Stimulated activated CD8-positive, alpha-beta memory T cell treated with anti-CD3 and anti-CD28 coated beads, Interleukin-15, amount 100 ng/mL, for 48 hours (primary cell): Measurements from ENCODE around the gene IQGAP2.

Experiments used
- DNase-seq, 2 donors: peaks; one replicate each; pipeline ENCODE4 v3.0.0-alpha.2; 2020; ENCODE audit warnings: low read depth in 2 of 2

Gene IQGAP2

GRCh38 chr5:76451031-76451701 lies 48.1 kb downstream of the IQGAP2 start:
- DNase-seq = no peak

DNA sequence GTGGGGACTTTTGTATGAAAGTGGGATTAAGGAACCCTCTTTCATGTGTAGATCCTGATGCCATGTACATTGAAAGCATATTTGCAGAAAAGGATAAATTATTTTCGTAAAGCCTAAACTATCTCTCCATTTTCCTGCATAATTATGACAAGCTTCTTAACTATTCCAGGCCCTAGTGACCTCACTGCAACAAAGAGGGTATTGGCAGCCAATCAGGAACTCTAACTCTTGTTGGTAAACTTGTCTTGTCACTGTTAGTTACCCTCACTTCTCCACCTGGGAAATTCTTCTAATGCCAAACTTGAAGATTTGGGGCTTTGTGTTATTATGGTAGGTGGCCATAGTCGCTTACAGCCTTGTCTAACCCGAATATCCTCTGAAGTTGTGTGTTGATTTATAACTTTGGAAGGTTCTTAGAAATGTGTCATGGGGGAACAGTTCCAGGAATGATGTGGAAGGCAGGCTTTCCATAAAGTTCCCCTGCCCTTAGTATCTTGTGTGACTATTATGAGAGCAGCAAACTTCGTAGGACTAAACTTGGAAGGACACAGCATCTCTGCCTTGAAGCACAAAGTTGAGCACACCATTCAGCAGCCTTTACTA lies 52.5 kb downstream of the IQGAP2 start:
- DNase-seq = no peak

GRCh38 chr5:76456258-76456657 lies 53.2 kb downstream of the IQGAP2 start:
- DNase-seq = no peak

DNA sequence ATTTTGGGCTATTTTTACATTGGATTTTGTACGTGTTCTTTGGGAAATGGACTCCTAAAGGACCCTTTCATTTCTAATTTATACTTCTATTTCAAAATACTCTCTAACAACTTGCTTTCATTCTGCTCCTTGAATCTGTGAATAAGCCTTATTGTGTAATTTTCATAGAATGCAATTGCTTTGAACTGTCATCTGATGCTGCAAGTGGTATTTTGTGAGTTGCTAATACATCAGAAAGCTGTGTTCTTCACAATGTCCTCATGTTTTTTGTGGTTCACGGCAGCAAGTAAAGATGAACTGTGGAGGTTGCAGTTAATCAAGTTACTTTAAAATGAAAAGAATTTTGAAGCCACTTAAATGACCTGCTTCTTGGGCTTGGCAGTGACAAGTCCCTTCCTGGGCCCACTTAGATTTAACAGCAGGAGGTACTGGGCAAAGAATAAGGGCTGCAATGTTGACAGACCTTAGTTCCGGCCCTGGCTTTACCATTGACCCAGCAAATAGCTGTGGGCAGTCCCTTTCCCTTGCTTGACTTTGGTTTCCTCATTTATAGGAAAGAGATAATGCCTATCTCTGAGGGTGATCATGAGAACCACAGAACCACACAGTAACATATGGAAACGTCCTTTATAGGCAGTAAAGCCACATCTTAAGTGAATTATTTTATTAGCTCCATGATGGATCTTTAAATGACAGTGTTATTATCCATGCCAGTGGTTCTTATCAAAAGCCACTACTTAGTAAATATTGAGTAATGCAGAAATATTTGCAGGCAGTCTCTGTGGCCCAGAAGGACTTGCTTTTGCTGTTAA lies 54.8 kb downstream of the IQGAP2 start:
- no peak for DNase-seq

DNA sequence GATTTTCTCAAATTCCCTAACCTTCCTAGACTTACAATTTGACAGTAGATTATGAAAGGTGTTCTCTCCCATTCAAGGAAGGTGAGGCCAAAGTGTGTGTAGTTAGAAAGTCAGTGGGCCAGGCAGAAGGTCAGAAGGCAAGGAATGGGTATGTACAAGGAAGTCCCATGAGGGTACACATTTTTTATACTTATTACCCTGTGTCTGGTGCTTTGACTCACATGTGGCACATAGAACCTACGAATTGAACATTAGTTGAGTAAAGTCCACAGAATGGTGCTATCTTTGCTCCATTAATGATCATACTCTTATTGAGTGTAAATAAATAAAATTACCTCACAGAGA lies 55.4 kb downstream of the IQGAP2 start:
- DNase-seq = no peak

- DNase-seq = no peak
Measured at GRCh38 chr5:76460104-76460503, 57.0 kb downstream of the IQGAP2 start.

DNA sequence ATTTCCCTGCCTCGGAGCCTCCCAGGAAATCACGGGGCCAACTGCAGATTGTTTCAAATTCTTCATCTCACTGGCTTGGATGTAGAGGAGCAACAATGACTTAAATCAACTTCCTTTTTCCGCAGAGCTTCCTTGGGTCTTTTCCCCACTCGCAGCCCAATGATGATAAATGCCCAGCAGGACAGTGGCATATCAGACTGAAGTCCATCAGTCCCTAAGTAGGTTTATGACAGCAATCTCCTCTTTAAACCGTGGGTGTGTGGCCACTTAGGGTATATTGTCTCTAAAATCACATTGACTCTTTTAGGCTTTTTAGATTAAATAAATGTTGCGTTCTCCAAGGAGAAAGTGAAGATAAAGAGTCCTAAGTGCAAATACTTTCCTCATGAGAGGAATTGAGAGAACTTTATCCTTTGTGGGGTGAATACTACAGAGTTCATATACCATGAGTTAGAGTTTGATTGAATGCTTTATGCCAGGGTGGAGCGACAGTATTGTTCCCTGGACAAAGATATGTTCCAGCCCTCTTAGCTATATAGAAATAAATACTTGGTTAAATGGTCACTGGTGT lies 59.1 kb downstream of the IQGAP2 start:
- no peak for DNase-seq

DNA sequence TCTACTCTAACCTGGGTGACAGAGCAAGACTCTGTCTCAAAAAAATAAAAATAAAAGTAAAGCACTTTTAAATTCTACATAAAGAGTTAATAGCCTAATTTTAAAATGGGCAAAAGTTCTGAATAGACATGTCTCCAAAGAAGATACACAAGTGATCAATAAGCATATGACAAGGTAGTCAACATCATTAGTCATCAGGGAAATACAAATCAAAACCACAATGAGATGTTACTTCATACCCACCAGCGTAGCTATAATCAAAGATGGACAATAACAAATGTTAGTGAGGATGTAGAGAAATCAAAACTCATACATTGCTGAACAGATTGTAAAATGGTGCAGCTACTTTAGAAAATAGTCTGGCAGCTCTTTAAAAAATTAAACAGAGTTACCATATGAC lies 64.1 kb downstream of the IQGAP2 start:
- no peak for DNase-seq

GRCh38 chr5:76468635-76469425 lies 65.7 kb downstream of the IQGAP2 start:
- DNase-seq = no peak

GRCh38 chr5:76469656-76470290 lies 66.7 kb downstream of the IQGAP2 start:
- peak in 1 of 2 donors; percentile 17 for DNase-seq

GRCh38 chr5:76470976-76471375 lies 67.9 kb downstream of the IQGAP2 start:
- DNase-seq = no peak

GRCh38 chr5:76471406-76471805 lies 68.3 kb downstream of the IQGAP2 start:
- no peak for DNase-seq

- no peak for DNase-seq
Measured at GRCh38 chr5:76471987-76472334, 68.9 kb downstream of the IQGAP2 start.

GRCh38 chr5:76472335-76473008 lies 69.4 kb downstream of the IQGAP2 start:
- DNase-seq = no peak

DNA sequence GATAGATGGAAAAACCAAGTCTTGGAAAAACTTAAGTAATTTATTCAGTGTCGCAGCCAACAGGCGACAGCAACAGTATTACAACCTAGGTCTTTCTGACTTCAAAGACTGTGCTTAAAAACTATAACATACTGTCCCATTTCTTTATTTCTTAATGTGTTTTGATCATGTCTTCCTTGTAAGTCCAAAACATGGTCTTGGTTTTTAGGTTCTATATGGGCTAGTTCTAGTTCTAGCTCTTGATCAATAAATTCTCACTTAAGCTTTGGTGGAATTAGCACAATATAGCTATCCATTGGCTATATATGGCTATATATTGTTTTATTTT lies 69.9 kb downstream of the IQGAP2 start:
- no peak for DNase-seq

- peak; percentile 21 to 29 for DNase-seq
Measured at GRCh38 chr5:76473661-76474060, 70.6 kb downstream of the IQGAP2 start.

- DNase-seq = no peak
Measured at GRCh38 chr5:76474377-76474776, 71.3 kb downstream of the IQGAP2 start.

- no peak for DNase-seq
Measured at GRCh38 chr5:76475385-76475784, 72.3 kb downstream of the IQGAP2 start.

- no peak for DNase-seq
Measured at GRCh38 chr5:76475936-76476335, 72.9 kb downstream of the IQGAP2 start.

GRCh38 chr5:76476474-76477038 lies 73.5 kb downstream of the IQGAP2 start:
- DNase-seq = no peak

GRCh38 chr5:76477061-76477460 lies 74.0 kb downstream of the IQGAP2 start:
- no peak for DNase-seq
